Right lung (tissue), 5 donors: ENCODE data around the gene HOXD8. TPM values are rescaled to one million over a fixed set of nuclear protein-coding genes. Genes with fewer than 3 reads are reported as not detected.

Experiments used
- DNase-seq, 2 donors: peaks; one replicate each; pipeline ENCODE4 v3.0.0-alpha.2; 2013
- polyA plus RNA-seq, 5 donors: library from polyadenylated mRNA; unstranded; fragments of 120-200 nt; gene quantifications; one replicate each; pipeline versions ENCODE4 v1.2.1 to v1.2.3, GENCODE V29; 2013; ENCODE audit warnings: inconsistent platforms in 1 of 5, low replicate concordance in 1 of 5; ENCODE audit not compliant: insufficient read length in 5 of 5, insufficient read depth in 1 of 5

Gene HOXD8
- polyA plus RNA-seq, 5 donors = 1.1 to 1.6 (median 1.5) TPM

- DNase-seq = no peak
Measured at GRCh38 chr2:176171351-176172006, 42.0 kb downstream of the HOXD8 start.

GRCh38 chr2:176172007-176172894 lies 42.7 kb downstream of the HOXD8 start:
- DNase-seq = no peak

- DNase-seq = no peak
Measured at GRCh38 chr2:176172895-176173566, 43.5 kb downstream of the HOXD8 start.

GRCh38 chr2:176173567-176174381 lies 44.3 kb downstream of the HOXD8 start:
- no peak for DNase-seq

GRCh38 chr2:176174382-176174823 lies 44.9 kb downstream of the HOXD8 start:
- no peak for DNase-seq

DNA sequence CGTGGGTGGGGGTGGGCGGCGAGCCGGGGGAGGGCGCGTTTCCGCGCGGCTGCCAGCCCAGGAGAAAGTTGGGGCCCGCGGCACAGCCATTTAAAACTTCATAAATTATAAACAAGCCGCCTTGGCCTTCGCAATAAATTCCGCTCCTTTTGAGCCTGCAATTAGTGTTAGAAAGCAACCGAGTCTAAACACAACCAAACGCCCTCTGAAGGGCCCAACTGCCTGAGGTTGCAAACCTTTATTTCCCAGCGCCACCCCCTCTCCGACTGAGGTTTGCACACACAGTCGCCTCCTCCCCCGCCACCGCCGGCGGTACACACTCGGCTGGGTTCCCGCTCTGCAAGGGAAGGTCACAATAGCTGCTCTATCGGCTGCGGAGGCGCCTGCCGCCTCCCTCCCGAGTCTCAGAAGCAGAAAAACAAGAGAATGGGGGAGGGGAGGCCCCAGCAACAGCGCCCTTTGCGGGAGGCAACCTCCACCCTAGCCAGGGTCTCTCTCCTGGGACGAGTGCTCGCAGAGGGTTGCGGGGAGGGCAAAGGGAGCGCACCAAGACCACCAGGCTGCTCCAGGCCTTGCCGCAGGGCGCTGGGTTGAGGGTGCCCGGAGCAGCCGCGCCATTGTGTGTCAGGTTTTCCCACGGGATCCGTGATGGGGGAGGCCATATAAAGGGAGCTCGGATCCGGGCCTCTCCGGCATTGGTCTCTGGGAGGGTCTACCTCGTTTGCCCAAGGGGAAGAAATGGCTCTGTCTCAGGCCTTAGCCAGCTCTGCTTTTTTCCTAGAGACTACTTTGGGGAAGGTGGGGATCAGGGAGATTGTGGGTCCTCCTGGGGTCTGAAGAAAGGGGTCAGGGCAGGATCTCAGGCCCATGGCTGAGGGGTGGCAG lies 45.6 kb downstream of the HOXD8 start:
- DNase-seq = no peak

GRCh38 chr2:176175709-176176607 lies 46.5 kb downstream of the HOXD8 start:
- no peak for DNase-seq

DNA sequence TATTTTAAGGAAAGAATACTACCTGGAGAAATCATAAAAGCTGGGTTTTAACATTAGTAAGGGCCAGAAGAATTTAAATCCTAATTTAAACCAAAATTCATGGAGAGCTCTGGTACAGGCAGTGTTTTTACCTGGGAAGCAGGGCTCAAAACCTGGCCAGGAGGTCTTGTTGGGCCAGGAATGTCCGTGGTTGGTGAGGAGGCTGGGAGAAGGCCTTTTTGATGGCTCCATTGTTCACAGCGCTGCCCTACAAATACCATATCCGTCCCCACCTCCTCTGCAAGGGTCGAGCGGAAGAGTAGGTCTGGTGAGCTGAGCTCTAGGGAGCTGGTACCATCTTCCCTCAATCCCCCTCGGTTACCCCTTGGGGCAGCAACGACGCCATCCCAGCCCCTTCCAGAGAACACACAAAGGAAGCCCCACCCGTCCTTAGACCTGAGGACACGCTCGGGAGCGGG lies 48.1 kb downstream of the HOXD8 start:
- no peak for DNase-seq

- DNase-seq = no peak
Measured at GRCh38 chr2:176178038-176178756, 48.7 kb downstream of the HOXD8 start.

DNA sequence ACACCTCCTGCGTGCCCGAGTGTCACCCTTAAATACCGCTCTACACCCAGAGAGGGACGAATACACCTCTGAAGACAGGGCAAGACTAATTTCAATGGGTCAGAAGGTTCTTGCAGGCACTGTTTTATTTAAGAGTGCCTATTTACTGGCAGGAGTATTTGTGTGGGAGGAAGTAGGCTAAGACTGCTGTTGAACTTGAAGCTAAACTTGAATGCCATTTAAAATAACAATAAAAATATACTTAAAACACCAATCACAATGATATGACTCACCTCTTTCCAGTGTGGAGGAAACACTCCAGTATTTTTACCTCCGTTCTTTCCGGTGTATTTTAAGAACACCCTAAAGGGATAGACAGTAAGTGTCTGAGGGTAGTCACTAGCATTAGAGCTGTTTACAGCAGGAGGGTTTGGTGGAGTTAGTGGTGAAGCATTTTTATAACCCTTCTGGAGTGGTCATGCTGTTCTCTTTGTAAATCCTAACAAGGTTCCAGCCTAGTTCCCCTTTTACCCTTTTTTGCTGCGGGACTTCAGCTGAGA lies 49.3 kb downstream of the HOXD8 start:
- DNase-seq = no peak

- no peak for DNase-seq
Measured at GRCh38 chr2:176181551-176181950, 52.0 kb downstream of the HOXD8 start.

Other genes starting within 250 kb of the HOXD8 start
- 10 to 100 TPM; 26.3 to 49.9 (median 45.9) TPM for gene LNPK, start 127.4 kb upstream of the HOXD8 start, polyA plus RNA-seq
- gene EVX2, start 45.7 kb upstream of the HOXD8 start, polyA plus RNA-seq = under 1 TPM in 1 of 5 donors, not detected in 4; 0.03 TPM
- gene HOXD13, start 37.0 kb upstream of the HOXD8 start, polyA plus RNA-seq = not detected
- not detected for gene HOXD12, start 29.9 kb upstream of the HOXD8 start, polyA plus RNA-seq
- gene HOXD11, start 22.4 kb upstream of the HOXD8 start, polyA plus RNA-seq = under 1 TPM in 1 of 5 donors, not detected in 4; 0.28 TPM
- under 1 TPM in 4 of 5 donors, not detected in 1; 0.06 to 0.75 (median 0.14) TPM for gene HOXD10, start 12.9 kb upstream of the HOXD8 start, polyA plus RNA-seq
- 1 to 10 TPM in 2 of 5 donors, under 1 TPM in 3; 0.44 to 1.2 (median 0.88) TPM for gene HOXD9, start 7.0 kb upstream of the HOXD8 start, polyA plus RNA-seq
- gene HOXD4, start 21.8 kb downstream of the HOXD8 start, polyA plus RNA-seq = under 1 TPM; 0.35 to 0.99 (median 0.52) TPM
- gene HOXD3, start 27.6 kb downstream of the HOXD8 start, polyA plus RNA-seq = under 1 TPM; 0.15 to 0.49 (median 0.22) TPM
- 1 to 10 TPM; 1.3 to 3.5 (median 1.7) TPM for gene HOXD1, start 59.0 kb downstream of the HOXD8 start, polyA plus RNA-seq
- 10 to 100 TPM; 49.5 to 76.4 (median 54.5) TPM for gene MTX2, start 139.7 kb downstream of the HOXD8 start, polyA plus RNA-seq